Erythroblast (primary cell): ENCODE measurements around the gene TRIM7.
A peak's percentile ranks its signal among the peaks of the same experiment; 100 is the strongest.

Source experiments
- DNase-seq, 2 experiments: peaks; one replicate each; lab custom pipeline; 2025; lab: John Stamatoyannopoulos, UW
- GATA1 ChIP-seq: IDR thresholded peaks from 2 replicates; pipeline ENCODE4 v1.6.1; 2011; ENCODE audit warnings: low read depth, mild to moderate bottlenecking, control low read depth, low read length, moderate library complexity
- POLR2A ChIP-seq: IDR thresholded peaks from 2 replicates; pipeline ENCODE4 v1.6.1; 2011; ENCODE audit warnings: mild to moderate bottlenecking, low read length

TRIM7 gene

DNA sequence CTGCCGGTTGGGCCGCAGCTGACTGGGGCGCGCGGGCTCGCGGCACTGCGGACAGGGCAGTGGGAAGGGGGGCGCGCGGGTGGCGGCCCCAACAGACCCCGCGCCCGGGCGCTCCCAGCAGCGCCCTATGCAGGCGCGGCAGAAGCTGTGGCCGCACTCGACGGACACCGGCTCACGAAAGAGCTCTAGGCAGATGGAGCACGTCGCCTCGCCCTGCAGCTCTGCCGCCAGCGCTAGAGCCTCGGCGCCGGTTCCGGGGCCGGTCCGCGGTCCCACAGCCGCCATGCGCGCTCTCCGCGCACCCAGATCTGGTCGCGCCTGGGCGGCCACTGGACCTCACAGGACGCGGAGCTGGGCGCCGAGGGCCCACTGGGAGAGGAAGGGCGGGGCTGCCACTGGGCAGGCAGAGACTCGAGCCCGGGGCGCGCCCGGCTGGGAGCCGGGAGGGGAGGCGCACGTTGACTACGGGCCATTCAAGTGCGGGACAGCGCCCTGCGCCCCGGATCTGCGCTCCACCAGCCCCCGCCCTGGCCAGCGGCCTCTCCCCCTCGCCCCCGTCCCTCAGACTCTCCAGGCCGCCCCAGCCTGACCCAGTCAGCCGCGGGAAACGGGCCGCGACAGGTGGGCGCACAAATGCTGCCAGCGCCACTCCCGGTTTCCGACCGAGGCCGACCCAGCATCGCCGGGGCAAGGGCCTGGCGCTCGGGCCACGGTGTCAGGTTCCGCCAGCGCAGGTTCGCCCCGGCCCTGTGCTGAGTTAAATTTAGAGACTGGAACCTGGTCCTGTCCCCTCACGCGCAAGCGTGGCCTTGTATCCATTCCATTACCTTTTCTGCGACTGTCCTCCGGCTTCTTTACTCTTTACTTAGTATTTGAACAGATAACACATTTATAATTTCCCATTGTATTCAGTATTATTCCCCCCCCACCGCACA lies at the start of gene TRIM7:
Gene TRIM7 (minus strand): TSS at position 371 of the 935 bp plus-strand sequence. CDS start 86 bp downstream, at position 285.
- TF ChIP-seq GATA1 (no peak), POLR2A (no peak)
- DNase-seq, result no peak

DNA sequence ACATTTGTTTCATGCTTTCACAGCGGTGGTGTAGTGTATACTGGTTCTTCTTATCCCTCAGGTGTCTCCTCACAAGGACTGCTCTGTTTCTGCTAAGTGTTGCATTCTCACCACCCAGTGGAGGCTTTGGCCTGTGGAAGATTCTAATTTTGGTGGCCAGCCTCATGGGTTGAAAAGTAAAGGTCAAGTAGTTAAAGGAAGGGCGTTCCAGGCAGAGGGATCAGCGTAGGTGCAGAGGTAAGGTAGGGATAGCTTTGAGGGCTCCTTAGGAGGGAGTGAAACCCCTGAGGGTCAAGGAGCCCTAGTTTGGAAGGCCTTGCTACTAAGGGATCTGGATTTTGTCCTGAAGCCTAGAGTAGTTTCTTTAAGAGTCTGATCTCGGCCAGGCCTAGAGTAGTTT lies 43.3 kb upstream of the TRIM7 start:
- DNase-seq, result no peak
- TF ChIP-seq POLR2A (no peak), GATA1 (no peak)

DNA sequence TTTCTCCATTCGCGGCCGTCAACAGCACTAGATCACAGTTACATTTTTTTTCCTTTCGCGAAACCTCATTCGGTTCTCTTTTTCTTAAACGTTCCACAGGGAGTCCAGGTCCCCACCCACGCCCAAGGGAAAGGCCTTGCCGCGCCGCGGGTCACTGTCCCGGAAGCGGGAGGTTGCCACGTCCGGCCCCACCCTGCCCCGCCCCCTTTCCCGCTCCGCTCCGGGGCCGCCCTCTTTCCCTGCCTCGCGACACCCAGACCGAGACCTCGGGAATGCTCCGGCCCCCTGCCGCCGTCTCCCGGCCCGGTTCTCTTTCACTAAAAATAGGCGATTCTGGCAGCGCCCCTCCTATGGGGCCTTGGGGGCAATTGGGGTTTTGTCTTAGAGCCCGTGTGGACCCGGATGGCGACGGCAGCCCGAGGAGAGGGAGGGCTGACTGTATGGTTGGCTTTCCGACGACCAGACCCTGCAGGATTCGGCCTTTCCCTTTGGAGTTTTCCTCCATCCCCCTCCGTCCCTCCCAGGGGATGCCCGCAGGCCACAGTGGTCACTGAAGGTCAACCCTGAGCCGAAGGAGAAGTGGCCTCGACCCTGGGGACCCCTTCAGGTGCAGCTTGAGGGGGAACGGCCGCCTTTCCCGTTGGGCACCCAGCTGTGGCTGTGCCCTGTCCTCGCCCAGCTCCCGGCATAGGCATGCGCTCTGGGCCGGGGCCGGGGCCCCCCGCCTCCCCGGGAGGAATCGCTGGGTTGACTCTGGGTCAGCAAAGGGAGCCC lies 41.5 kb upstream of the TRIM7 start:
- TF ChIP-seq POLR2A (peak; percentile 52), GATA1 (no peak)
- no peak for DNase-seq

DNA sequence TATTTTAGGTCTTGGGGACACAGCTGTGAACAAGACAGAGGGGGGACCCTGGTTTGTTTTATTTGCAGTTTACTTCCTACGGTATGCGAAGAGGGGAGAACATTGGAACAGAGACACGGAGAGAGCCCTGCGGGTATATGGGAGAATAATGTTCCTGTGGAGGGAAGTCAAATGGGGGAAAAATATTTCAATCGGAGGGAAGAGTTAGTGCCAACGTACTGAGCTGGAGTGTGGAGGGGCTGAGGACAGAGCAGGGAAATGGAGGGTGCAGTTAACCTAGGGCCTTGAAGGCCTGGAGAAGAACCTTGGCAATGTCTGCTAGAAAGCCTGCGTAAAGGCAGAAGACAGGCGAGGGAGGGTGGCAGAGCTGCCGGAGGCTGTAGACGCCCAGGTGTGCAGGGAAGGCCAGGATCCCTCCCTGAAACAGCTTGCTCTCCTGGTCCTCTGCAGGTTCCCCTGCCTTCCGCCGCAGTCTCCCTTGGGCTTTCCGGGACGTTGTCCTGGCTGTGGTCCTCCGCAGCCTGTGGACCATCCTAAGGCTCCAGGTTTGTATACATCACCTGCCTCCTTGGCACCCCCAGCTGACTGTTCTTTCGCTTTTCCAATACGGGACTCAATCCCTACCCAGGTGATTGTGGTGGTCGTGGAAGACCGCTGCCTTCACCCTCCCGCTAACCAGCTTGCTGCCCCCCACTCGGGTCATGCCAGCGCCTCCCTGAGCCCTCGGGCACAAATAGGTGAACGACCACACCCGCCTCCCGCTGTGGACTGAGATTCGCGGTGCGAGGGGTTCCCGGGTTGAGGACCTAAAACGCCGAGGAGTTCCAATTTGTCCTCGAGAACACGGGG lies 40.7 kb upstream of the TRIM7 start:
- TF ChIP-seq POLR2A (no peak), GATA1 (no peak)
- DNase-seq, result no peak

DNA sequence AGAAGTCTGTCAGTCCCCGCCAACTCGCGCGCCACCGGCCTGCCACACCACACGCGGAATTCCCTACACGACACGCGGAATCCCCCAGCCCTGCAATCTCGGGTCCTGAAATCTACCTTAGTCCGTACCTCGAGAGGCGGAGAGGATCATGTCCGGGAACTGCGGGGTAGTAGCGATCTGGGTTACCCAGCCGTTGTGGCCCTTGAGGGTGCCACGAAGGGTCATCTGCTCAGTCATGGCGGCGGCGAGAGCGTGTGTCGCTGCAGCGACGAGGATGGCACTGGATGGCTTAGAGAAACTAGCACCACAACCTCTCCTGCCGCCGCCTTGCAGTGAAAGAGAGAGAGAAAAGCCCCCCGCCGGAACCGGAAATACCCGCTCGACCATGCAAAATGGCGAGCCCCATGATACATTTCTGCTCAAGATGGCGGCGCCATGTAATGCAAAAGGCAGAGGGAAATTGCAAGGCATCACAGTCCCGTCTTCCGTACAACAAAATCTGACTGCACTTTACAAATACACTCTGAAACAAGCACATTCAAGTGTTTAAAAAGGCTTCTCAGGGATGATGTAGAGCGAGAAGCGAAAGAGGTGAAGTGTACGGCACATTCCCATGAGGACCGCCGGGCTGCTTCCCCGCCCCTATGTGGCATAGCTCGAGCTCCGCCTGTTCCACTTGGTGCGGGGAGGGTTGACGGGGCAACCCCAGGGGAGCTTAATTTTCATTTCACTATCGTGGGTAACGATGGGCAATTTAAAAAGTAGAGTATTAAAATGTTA lies 38.8 kb upstream of the TRIM7 start, which contains the start of gene RACK1:
Gene RACK1 (minus strand): TSS at position 343 of the 780 bp plus-strand sequence. CDS start 106 bp downstream, at position 237.
- TF ChIP-seq POLR2A (peak; percentile 97), GATA1 (no peak)

DNA sequence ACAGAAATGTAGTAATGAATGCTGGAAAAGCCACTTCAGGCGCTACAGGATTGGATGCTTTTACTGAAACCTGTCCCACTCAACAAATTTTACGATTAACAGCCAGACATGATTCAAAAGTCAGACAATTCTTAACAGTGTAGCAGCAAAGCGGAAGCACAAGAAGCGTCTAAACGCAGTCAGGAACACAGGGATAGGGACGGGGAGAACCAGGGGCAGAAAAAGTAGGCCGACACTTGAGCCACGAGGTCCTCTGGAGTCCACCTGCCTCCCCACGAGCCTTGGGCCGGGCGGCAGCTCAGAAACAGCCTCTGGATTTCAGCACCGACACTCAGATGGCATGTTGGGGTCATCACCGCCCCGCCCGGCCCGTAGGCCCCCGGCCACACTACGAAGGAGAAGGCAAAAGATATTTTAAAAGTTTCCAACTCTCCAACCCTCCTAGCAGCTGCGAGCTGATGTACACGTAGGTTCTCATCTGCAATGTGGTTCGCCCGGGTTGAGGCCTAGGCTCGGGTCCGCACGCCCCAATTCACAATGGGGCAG lies 38.1 kb upstream of the TRIM7 start:
- no peak for TF ChIP-seq POLR2A
- no peak for TF ChIP-seq GATA1
- DNase-seq, result no peak

More for the DNA sequence above, 38.8 kb upstream of the TRIM7 start, which contains the start of gene RACK1:
- DNase-seq, result no peak

DNA sequence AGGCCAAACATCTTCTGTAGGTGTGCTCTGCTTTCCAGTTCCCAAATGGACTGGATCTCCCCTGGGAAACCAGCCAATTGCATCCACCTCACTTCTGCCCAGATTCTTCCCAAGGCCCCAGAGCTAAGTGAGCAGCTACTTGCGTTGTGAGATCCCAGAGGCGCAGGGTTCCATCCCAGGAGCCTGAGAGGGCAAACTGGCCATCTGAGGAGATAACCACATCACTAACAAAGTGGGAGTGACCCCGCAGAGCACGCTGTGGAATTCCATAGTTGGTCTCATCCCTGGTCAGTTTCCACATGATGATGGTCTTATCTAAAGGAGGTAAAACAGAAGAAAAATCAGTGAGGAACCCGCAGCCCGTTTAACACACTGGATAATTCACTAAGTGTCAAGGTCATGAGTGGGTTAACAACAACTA lies 37.0 kb upstream of the TRIM7 start:
- no peak for TF ChIP-seq GATA1
- no peak for DNase-seq

DNA sequence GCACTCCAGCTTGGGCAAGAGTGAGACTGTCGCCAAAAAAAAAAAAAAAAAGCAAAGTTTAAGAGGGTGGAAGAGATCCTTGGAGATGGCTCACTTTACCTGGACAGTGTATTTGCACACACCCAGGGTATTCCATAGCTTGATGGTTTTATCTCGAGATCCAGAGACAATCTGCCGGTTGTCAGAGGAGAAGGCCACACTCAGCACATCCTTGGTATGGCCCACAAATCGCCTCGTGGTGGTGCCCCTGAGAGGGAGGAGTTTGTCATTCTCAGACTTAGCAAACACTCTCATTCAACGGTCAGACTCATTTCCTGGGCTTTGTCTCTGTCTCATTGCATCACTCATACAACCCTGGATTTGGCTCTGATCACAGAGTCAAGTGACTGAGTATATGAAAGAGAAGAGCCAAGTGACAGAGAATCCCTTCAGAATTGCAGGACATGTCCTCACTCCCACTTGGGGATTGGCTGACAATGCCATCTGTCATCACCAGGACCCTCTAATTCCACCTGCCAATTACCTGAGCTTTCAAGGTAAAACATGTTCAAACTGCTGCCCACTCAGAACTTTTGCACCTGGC lies 36.5 kb upstream of the TRIM7 start:
- no peak for DNase-seq
- no peak for TF ChIP-seq GATA1
- TF ChIP-seq POLR2A, result peak; percentile 38

DNA sequence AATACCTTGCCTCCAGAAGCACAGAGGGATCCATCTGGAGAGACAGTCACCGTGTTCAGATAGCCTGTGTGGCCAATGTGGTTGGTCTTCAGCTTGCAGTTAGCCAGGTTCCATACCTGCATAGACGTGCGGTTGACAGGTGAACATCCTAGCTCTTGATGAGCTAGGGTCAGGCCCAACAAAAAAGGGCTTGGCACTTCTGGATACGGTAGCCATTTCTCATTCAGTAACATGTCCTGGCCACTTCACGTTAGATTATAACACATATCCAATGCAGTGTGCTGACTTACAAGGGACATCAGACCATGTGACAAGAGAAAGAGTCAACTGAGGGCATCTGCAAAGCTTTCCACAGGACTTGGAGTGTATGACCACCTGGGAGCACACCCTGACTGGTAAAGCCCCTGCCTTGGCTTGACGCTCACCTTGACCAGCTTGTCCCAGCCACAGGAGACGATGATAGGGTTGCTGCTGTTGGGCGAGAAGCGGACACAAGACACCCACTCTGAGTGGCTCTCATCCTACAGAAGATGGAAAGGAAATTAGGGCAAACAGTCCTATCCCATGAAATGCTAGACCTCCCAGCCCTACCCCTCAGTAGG lies 34.2 kb upstream of the TRIM7 start:
- TF ChIP-seq POLR2A (no peak), GATA1 (no peak)

DNA sequence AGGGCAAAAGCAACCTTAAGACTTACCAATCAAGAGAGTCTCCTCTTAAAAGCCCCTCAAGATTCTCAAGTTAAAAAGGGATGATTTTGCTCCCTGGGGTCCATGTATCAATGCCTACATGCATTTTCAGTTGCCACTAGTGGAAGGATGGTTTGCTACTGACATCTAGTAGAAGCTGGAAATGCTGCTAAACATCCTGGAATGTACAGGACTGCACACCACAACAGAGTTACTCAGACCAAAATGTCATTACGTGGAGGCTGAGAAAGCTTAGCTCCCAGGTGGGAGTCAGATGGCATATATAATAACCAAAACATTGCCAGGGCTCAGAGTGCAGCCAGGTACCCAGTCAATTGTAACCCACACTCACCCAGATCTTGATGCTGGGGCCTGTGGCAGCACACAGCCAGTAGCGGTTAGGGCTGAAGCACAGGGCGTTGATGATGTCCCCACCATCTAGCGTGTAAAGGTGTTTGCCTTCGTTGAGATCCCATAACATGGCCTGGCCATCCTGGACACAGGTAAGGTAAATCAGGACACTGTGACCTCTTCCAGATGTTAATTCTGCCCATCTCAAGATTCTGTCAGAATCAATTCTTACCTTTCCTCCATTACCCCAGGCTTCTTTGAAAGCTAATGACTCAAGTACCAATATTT lies 32.9 kb upstream of the TRIM7 start:
- no peak for TF ChIP-seq POLR2A
- no peak for TF ChIP-seq GATA1
- DNase-seq, result no peak

More for the DNA sequence above, 34.2 kb upstream of the TRIM7 start:
- no peak for DNase-seq

DNA sequence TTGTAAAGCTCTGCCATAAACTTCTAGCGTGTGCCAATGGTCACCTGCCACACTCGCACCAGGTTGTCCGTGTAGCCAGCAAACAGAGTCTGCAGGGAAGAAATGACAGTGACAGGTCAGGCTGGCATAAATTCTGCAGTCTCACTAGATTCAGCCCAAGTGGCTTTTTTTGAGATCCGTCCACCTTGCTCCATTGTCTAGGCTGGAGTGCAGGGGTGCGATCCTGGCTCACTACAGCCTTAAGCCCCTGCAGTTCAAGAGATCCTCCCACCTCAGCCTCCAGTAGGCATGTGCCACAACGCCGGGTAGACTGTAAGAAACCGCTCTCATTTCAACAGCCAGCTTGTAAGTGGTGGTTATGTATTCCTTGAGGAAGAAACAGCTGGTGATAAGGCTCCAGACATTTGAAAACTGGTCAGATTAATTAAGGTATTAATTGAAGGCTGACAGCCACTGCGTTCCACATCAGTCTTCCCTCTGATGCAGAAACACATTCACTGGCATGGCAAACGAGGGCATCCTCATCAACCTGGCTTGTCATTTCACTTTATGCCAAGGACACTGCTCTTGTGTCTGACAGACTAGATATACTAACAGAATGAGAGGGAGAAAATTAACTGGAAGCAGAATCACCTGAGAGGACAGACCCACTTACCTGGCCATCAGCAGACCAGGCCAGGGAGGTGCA lies 32.1 kb upstream of the TRIM7 start:
- no peak for DNase-seq
- no peak for TF ChIP-seq POLR2A
- TF ChIP-seq GATA1, result no peak
